AG04450 (cell line): ENCODE measurements around the gene KRTAP2-4. TPM values are rescaled to one million over a fixed set of nuclear protein-coding genes. Genes with fewer than 3 reads are reported as not detected.
"Not testable (repeated sequence)": the region's sequence is repeated elsewhere in the genome, so short reads cannot be mapped to it uniquely, and the experiment has no call there.

Experiments
- CTCF ChIA-PET: fragments of 300-600, 350-600 bp; formaldehyde crosslinking; extraction: SDS; loops from one replicate; lab custom pipeline; 2022; ENCODE audit warnings: antibody characterized with exemption, inconsistent platforms; lab: Charles Lee
- POLR2A ChIA-PET: fragments of 350-600 bp; formaldehyde crosslinking; extraction: SDS; loops from one replicate; lab custom pipeline; 2021; ENCODE audit warnings: antibody characterized with exemption, inconsistent platforms; lab: Yijun Ruan, JAX
- DNase-seq: peaks from one replicate; pipeline ENCODE4 v3.0.0-alpha.2; 2011; ENCODE audit warnings: low read depth, low spot score
- H3K27ac ChIP-seq: one replicate; pipeline ENCODE4 v1.5.1; 2012; ENCODE audit warnings: low read depth, low read length, control low read depth
- H3K27me3 ChIP-seq: one replicate; pipeline ENCODE4 v1.6.0; 2012; ENCODE audit warnings: low read length; ENCODE audit not compliant: control insufficient read depth, insufficient read depth
- H3K4me3 ChIP-seq: 2 replicates; pipeline ENCODE4 v1.5.1; 2011; ENCODE audit warnings: mild to moderate bottlenecking, low read depth, low read length, control low read depth
- H3K9me3 ChIP-seq: 2 replicates; pipeline ENCODE4 v1.5.1; 2012; ENCODE audit warnings: low read length; ENCODE audit not compliant: control insufficient read depth, insufficient read depth
- polyA plus RNA-seq: library from polyadenylated mRNA; depleted of rRNA; stranded (reverse); fragments of >200 nt; gene quantifications from 2 replicates; pipeline ENCODE4 v1.2.3, GENCODE V29; 2011
- TF ChIP-seq, protein P1 (sequence below): IDR thresholded peaks from 2 replicates; pipeline ENCODE4 v1.5.1; 2011; ENCODE audit warnings: low read depth, low read length, control low read depth, inconsistent platforms

Gene KRTAP2-4
- polyA plus RNA-seq, 1 experiment: not detected

DNA sequence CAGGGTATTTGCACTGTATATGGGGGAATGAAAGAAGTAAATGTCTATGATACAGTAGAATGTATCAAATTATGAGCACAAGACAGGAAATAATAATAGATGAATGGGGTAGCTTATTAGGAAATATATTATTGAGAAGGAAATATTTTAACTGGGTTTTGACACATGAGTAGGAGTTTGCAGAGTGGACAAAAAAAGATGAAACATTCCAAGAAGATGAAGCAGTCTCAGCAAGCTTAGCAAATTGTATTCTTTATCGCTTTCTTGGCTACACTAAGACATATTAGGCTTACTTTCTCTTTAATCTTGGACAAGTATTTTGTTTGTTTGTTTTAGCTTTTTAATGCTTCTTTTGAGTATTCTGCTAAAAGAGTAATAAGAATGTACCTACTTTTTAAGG is 38.2 kb upstream of the KRTAP2-4 start:
- Histone ChIP-seq H3K27ac (no peak overlapping the region), H3K27me3 (no peaks in the 10 kb centered on the region), H3K4me3 (no peak overlapping the region), H3K9me3 (no peaks in the 10 kb centered on the region)
- TF ChIP-seq, protein P1, sequence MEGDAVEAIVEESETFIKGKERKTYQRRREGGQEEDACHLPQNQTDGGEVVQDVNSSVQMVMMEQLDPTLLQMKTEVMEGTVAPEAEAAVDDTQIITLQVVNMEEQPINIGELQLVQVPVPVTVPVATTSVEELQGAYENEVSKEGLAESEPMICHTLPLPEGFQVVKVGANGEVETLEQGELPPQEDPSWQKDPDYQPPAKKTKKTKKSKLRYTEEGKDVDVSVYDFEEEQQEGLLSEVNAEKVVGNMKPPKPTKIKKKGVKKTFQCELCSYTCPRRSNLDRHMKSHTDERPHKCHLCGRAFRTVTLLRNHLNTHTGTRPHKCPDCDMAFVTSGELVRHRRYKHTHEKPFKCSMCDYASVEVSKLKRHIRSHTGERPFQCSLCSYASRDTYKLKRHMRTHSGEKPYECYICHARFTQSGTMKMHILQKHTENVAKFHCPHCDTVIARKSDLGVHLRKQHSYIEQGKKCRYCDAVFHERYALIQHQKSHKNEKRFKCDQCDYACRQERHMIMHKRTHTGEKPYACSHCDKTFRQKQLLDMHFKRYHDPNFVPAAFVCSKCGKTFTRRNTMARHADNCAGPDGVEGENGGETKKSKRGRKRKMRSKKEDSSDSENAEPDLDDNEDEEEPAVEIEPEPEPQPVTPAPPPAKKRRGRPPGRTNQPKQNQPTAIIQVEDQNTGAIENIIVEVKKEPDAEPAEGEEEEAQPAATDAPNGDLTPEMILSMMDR: no peak
- no peak for DNase-seq
- ChIA-PET CTCF (interaction anchor here (0.6 kb wide), 1 partner anchor 545 kb away, joined by 3 read pairs; no protein-coding TSS in a partner anchor), POLR2A (no interaction called here)

DNA sequence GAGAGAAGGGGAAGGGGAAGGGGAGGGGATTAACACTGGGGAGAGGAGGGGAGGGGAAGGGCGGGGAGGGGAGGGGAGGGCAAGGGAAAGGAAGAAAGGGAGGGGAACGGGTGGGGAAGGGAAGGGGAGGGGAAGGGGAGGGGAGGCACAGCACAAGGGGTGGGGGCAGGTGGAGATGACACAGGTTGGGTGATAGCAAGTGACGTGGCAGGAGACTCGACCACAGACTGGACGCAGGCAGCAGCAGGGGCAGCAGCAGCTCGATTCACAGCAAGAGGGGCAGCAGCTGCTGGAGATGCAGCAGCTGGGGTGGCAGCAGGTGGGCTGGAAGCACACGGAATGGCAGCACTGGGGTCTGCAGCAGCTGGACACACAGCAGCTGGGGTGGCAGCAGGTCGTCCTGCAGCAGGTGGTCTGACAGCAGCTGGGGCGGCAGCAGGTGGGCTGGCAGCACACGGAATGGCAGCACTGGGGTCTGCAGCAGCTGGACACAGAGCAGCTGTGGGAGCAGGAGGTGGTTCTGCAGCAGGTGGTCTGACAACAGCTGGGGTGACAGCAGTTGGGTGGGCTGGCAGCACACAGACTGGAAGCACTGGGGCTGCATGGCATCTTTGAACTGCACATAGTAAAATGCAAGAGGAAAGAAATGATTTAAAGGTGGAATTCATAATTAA is 36.0 kb upstream of the KRTAP2-4 start, which contains the start of gene KRTAP4-16:
TSS of gene KRTAP4-16 (minus strand) at position 624 of the 674 bp plus-strand sequence. CDS start at position 624, 0 bp downstream.
- DNase-seq: no peak
- TF ChIP-seq, protein P1: no peak
- ChIA-PET CTCF (interaction anchor here (0.6 kb wide), 1 partner anchor 127 kb away, joined by 4 read pairs; no protein-coding TSS in a partner anchor), POLR2A (no interaction called here)
- Histone ChIP-seq H3K4me3 (no peak within 1 kb of the TSS), H3K9me3 (no peaks in the 10 kb centered on the region), H3K27ac (no peak within 1 kb of the TSS), H3K27me3 (no peaks in the 10 kb centered on the region)

DNA sequence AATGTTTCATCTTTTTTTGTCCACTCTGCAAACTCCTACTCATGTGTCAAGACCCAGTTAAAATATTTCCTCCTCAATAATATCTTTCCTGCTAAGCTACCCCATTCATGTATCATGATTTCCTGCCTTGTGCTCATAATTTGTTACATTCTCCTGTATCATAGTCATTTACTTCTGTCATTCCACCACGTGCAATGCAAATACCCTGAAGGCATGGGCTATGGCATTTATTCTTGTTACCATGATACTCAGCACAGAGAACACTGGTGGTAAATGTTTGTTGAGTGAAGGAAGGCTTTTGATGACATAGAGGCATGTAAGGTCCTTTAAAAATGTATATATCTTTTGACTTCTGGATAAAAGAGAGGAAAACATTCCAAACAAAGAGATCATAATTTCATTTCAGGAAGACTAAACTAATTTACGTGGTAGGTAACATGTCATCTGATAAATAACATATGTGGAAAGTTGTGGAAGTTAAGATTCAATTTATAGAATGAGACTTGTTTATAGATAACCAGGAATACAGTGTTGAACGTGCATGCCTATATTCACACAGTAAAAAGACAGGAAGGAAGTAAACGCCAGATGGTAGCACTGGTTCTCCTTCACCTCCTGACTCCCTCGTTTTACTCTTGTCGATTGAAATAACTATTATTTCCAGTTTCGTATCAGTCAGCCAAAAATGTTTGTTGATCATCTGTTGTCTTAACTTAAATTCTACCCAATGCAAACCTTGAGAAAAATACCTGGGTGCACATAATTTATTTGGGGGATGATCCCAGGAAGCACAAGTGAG is 34.2 kb upstream of the KRTAP2-4 start:
- H3K9me3 ChIP-seq, CTCF ChIA-PET, H3K27ac ChIP-seq, H3K4me3 ChIP-seq, H3K27me3 ChIP-seq, POLR2A ChIA-PET: not testable (repeated sequence)
- DNase-seq: peak; percentile 10

DNA sequence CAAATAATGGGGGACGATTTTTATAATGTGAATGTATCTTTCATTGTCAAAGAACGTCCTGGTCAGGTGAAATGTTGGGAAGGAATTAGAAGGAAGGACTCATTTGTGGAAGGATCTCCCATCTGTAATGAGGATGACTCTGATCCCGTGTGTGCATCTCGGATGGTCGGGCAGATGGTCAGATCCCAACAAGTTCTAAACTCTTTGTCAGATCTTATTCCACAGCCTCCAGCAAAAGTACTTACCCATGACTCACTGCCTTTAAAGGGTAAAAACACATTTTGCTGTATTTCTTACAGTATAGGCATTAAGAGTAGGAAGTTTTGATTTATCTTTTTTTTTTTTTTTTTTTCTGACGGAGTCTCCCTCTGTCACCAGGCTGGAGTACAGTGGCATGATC is 32.8 kb upstream of the KRTAP2-4 start:
- Histone ChIP-seq H3K9me3 (no peaks in the 10 kb centered on the region), H3K27ac (no peak overlapping the region)
- CTCF ChIA-PET: no interaction called here

DNA sequence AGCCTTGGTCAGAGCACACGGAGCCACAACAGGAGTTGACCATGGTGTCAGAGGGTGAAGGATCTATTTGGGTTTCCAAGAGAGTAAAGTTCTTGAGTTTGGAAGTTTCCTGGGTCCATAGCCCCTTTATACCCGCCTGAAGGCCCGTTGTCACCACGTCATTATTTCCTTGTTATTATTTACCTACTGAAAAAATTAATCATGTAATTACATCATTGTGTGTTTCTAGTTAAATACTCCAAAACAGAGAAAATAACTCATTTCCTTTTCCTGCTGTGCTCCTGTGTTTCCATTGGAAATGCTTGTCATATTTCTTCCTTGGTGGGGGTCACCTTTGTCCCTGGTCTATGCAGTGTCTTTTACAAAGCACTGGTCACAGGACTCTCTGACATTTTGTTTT is 32.4 kb upstream of the KRTAP2-4 start, which contains the start of gene KRTAP4-8:
TSS of gene KRTAP4-8 (minus strand) at position 101 of the 400 bp plus-strand sequence. CDS start at position 43, 58 bp downstream.
- TF ChIP-seq, protein P1: no peak
- Histone ChIP-seq H3K27ac (no peak within 1 kb of the TSS), H3K4me3 (no peak within 1 kb of the TSS), H3K9me3 (no peaks in the 10 kb centered on the region), H3K27me3 (no peaks in the 10 kb centered on the region)
- CTCF ChIA-PET: no interaction called here
- DNase-seq: no peak
- POLR2A ChIA-PET: no interaction called here

More for the DNA sequence above, 32.8 kb upstream of the KRTAP2-4 start:
- Histone ChIP-seq H3K4me3 (no peak overlapping the region), H3K27me3 (no peaks in the 10 kb centered on the region)
- no peak for DNase-seq
- TF ChIP-seq, protein P1: no peak
- POLR2A ChIA-PET: no interaction called here
